CD8-positive, alpha-beta memory T cell (primary cell): Measurements from ENCODE around the gene ZNG1A. TPM values are rescaled to one million over a fixed set of nuclear protein-coding genes. Genes with fewer than 3 reads are reported as not detected.

Source experiments
- polyA plus RNA-seq: library from polyadenylated mRNA; unstranded; fragments of 300-500 nt; fragmentation: Illumina TruSeq; gene quantifications from one replicate; pipeline ENCODE4 v1.2.3, GENCODE V29; 2021
- total RNA-seq, 2 experiments: library from RNA; stranded (reverse); gene quantifications; one replicate each; pipeline ENCODE4 v1.2.3, GENCODE V29; 2021

ZNG1A gene
- total and polyA plus RNA-seq, 3 experiments from 2014 or later = 17.5 to 50.1 (median 47.3) TPM

Other genes starting within 250 kb of the ZNG1A start
- gene WASHC1, start 149.6 kb downstream of the ZNG1A start, total RNA-seq = 10 to 100 TPM; 15.7 to 16.4 TPM
- 1.5 TPM for gene WASHC1, start 149.6 kb downstream of the ZNG1A start, polyA plus RNA-seq
- under 1 TPM; 0.20 to 0.22 TPM for gene FOXD4, start 60.6 kb downstream of the ZNG1A start, total RNA-seq
- gene FOXD4, start 60.6 kb downstream of the ZNG1A start, polyA plus RNA-seq = not detected
- gene DOCK8, start 35.8 kb upstream of the ZNG1A start, total RNA-seq = 100 to 1,000 TPM; 136 to 141 TPM
- 71.6 TPM for gene DOCK8, start 35.8 kb upstream of the ZNG1A start, polyA plus RNA-seq